Activated naive CD4-positive, alpha-beta T cell treated with Interleukin-2 at 50 U/mL for 16 hours (primary cell): ENCODE data around the gene NEDD4L.

Source experiments
- DNase-seq: peaks from one replicate; pipeline ENCODE4 v3.0.0-alpha.2; 2020

NEDD4L gene

GRCh38 chr18:58125183-58125582 lies 81.2 kb downstream of the NEDD4L start:
- DNase-seq: no peak

GRCh38 chr18:58125756-58126155 lies 81.7 kb downstream of the NEDD4L start:
- DNase-seq: no peak

GRCh38 chr18:58128381-58129374 lies 84.7 kb downstream of the NEDD4L start:
- no peak for DNase-seq

- DNase-seq: no peak
Measured at GRCh38 chr18:58132595-58133261, 88.7 kb downstream of the NEDD4L start.

GRCh38 chr18:58135183-58135641 lies 91.2 kb downstream of the NEDD4L start:
- DNase-seq: no peak

DNA sequence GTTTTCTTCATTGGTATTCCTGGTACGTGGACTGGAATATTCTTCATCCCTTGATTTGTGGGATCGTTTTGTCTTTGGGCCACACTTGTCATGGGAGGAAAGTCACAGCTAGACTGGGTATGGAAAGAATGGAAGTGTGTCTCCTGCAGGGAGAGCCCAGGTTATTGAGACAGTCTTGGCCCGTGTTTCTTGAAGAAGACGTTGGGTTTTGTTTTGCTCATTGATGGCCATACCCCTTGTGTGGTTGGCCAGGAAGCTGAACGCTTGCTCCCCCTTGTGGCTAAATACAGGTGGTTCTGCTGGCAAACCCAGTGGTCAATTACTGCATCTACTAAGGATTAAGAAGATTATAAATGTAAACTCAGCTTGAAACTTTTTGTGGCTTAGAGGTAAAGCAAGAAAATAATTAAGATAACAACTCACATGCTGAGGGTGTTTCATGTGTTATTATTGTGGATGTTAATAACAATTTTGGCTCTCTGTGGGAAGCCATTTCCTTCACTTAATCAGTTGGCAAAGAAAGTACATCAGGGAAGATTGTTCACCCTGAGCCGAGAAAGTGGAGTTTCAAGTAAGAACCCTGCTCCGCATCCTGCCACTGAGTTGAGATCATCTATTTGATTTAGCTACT lies 91.8 kb downstream of the NEDD4L start:
- DNase-seq: peak; percentile 44

DNA sequence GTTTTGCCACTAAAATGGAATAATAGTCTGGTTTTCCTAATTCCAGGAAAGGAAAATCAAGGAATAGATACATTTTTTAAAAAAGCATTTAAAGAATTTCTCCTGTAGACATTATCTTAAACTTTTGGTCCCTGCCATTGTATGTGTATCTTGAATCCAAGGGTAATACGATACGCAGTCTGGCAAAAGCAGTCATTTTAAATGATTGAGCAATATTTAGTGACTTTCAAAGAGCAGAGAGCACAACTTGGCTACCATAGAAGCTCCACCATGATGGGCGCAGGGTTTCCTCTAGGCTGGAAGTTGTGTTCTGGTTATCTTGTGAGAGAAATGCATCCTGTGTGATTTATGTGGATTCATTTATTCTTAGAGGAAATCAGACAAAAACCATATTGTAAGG lies 92.9 kb downstream of the NEDD4L start:
- no peak for DNase-seq

DNA sequence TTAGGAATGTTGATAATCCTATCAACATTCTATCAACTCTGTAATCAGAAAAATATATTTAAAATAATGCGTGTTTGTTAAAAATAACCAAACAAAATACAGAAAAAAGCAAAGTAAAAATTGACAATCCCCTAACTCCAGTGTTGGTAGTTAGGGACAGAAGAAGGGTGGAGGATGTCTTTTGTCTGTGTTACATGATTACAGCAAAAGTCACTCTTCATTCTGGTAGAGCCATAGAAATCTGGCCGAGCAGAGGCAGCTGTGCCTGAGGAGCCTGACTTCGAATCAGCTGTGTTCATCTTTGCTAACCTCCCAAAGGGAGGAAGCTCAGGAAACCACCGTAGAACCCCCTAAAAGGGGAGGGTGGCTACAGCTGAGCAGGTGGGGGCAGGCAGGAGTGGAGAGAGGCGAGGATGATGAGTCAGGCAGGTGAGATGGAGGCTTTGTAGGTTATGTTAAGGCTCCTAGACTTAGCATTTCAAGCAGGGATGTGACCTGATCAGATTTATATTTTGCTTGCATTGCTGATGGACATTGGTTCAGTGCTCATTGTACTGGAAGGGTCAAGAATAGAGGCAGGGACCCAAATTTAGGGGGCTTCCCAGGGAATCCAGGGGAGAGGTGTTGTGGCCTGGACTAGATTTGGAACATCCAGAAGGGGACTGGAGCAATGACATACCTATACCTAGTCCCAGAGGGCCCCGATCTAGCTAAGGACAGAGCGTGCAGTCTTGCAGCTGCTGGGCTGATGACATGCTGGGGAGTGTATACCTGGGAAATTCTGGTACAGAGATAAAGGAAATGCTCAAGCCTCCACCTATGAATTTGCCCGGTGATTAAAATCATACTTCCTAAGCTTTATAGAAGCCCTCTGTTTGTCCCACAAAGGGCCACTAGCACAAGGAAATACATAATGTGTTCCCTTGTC lies 95.7 kb downstream of the NEDD4L start:
- no peak for DNase-seq

- DNase-seq: no peak
Measured at GRCh38 chr18:58140387-58141325, 96.6 kb downstream of the NEDD4L start.

- no peak for DNase-seq
Measured at GRCh38 chr18:58143386-58143785, 99.4 kb downstream of the NEDD4L start.

- no peak for DNase-seq
Measured at GRCh38 chr18:58144106-58144505, 100.1 kb downstream of the NEDD4L start.

- DNase-seq: no peak
Measured at GRCh38 chr18:58144671-58145285, 100.8 kb downstream of the NEDD4L start.

DNA sequence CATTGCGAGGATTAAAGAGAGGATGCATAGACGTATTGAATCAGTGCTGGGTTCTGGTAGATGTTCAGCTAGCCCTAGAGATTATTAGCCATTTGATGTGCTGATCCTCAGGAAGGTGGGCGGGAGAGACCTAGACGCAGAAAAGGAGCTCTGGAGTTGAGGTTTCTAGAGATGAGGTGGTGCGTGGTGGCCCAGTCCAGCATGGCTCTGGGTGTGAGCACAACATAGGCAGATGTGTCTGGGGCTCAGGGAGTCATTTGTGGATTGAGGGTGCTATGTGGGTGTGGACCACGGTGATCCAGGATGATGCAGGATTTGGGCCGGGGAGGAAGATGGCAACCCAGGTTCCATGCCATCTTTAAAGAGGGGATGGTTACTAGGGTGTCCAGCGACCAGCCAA lies 102.1 kb downstream of the NEDD4L start:
- no peak for DNase-seq

DNA sequence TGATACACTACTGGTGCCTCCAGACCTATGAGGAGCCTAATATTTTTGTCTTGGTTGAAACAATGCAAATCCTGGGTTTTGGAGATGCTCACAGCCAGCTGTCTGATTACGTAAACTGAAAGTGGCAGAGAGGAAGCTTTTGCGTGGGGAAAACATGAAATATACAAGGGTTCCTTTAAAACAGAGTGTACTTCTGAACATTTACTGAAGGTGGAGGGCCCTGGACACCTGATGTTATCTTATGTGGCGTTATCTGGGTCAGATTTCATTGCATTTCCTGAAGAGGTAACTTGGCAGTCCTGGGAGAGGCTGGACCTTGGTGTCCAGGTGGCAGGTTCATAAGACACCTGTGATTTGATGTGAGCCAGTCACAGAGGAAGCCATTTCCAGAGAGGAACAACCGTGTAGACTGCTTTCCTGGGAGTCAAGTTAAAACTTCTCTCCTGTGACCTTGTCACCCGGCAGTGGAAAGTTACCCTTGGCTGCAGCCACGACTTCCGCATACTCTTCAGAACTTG lies 105.0 kb downstream of the NEDD4L start:
- no peak for DNase-seq

- no peak for DNase-seq
Measured at GRCh38 chr18:58150772-58151171, 106.7 kb downstream of the NEDD4L start.

GRCh38 chr18:58152216-58152615 lies 108.2 kb downstream of the NEDD4L start:
- DNase-seq: no peak

DNA sequence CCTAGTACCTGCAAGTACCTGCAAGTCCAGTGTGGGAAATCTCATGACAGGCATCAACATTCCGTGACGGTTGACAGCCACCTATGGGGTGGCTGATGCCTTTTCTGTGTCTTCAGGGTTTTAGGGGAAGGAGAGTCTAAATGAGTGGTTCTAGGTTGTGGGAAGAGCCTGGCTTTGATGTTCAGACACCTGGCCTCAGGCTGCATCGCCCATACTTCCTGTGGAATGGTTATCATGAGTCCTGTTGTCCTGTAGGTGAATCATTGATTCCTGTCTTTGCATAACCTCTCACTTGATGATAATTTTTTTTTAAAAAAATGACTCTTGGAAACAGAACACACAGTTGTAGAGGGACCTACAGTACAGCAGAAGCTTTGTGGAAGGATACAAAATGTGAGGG lies 108.9 kb downstream of the NEDD4L start:
- DNase-seq: no peak

- DNase-seq: no peak
Measured at GRCh38 chr18:58156516-58156915, 112.5 kb downstream of the NEDD4L start.

DNA sequence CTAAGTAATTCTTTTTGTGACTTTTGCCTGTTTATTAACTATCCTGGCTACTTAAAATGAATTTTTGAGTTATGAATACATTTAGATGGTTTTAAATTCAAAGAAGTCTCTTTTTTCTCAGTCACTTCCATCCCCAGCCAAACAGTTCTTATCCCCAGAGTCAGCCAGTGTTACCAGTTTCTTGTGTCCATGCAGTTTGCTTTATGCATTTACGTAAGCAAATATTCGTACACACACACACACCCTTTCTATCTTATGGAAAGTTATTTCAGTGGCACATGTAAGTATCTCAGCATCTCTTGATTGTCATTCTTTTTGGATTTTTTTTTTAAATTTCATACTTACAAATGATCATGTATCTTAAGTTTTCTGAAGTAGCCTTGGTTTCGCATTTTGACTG lies 113.2 kb downstream of the NEDD4L start:
- no peak for DNase-seq

DNA sequence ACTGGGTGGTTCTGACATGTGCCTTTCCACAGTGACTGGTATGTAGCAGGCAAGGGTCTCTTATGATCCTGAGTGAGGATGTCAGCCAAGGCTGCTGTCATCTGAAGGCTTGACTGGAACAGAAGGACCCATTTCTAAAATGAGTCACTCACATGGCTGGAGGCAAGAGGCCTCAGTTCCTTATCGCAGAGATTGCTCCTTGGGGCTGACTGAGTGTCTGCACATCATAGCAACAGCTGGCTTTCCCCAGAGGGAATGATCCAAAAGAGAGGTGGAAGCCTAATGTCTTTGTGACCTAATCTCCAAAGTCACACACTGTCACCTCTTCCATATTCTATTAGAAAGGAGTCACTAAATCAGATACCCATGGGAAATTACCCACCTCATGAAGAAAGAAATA lies 114.0 kb downstream of the NEDD4L start:
- DNase-seq: no peak

GRCh38 chr18:58158459-58158858 lies 114.4 kb downstream of the NEDD4L start:
- no peak for DNase-seq
